ENCODE results near the gene WDR11.

WDR11 gene

GRCh38 chr10:120873741-120874140 is 22.6 kb downstream of the WDR11 start:
- Histone ChIP-seq H3K4me3 (ENCODE audit: low read length) (no peak overlapping the region), H3K4me2 (ENCODE audit: low read depth, low read length) (no peak overlapping the region), H3K9me2 (replicated peaks; ENCODE audit: insufficient read depth, low read length) (no peaks in the 10 kb centered on the region), H2AFZ (ENCODE audit: low read length) (no peak overlapping the region), H3K36me3 (replicated peaks; ENCODE audit: insufficient read depth, low read length) (peaks cover 9% of the 10 kb centered on the region; the same call in 1 of the 2 replicates), H3K9ac (ENCODE audit: low read length) (no peak overlapping the region), H3K27ac (ENCODE audit: low read length) (no peak overlapping the region), H3F3A (ENCODE audit: insufficient read depth, low read length) (no peaks in the 10 kb centered on the region), H3K27me3 (replicated peaks; ENCODE audit: insufficient read depth, low read length) (no peaks in the 10 kb centered on the region), H3K4me1 (ENCODE audit: low read length) (no peaks in the 10 kb centered on the region), H4K20me1 (ENCODE audit: insufficient read depth, low read length) (no peaks in the 10 kb centered on the region), H3K79me2 (ENCODE audit: low read length) (no peaks in the 10 kb centered on the region), H3K9me3 (replicated peaks; ENCODE audit: insufficient read depth, low read length) (no peaks in the 10 kb centered on the region)
- no peak for TF ChIP-seq EZH2 (optimal IDR thresholded peaks at IDR 0.05; ENCODE audit: low read depth, low read length)
- TF ChIP-seq CTCF (IDR thresholded peaks at IDR 0.05; ENCODE audit: low read length): no peak
- TF ChIP-seq EZH2phosphoT487 (IDR thresholded peaks at IDR 0.05; ENCODE audit: low read length): no peak
- no peak for DNase-seq

- H3K79me2 ChIP-seq (ENCODE audit: low read length): no peaks in the 10 kb centered on the region
- no peak overlapping the region for H3K4me3 ChIP-seq (ENCODE audit: low read length)
- no peak overlapping the region for H3K27ac ChIP-seq (ENCODE audit: low read length)
- no peak overlapping the region for H2AFZ ChIP-seq (ENCODE audit: low read length)
- H3K4me2 ChIP-seq (ENCODE audit: low read depth, low read length): no peak overlapping the region
- no peaks in the 10 kb centered on the region for H3K27me3 ChIP-seq (replicated peaks; ENCODE audit: insufficient read depth, low read length)
- TF ChIP-seq EZH2phosphoT487 (IDR thresholded peaks at IDR 0.05; ENCODE audit: low read length) (no peak), EZH2 (optimal IDR thresholded peaks at IDR 0.05; ENCODE audit: low read depth, low read length) (no peak), CTCF (IDR thresholded peaks at IDR 0.05; ENCODE audit: low read length) (no peak)
- no peaks in the 10 kb centered on the region for H3K9me2 ChIP-seq (replicated peaks; ENCODE audit: insufficient read depth, low read length)
- H3K9me3 ChIP-seq (replicated peaks; ENCODE audit: insufficient read depth, low read length): no peaks in the 10 kb centered on the region
- H3K9ac ChIP-seq (ENCODE audit: low read length): no peak overlapping the region
- no peaks in the 10 kb centered on the region; the same call in none of the 2 replicates for H3K36me3 ChIP-seq (replicated peaks; ENCODE audit: insufficient read depth, low read length)
- no peak for DNase-seq
- H3K4me1 ChIP-seq (ENCODE audit: low read length): no peaks in the 10 kb centered on the region
- H4K20me1 ChIP-seq (ENCODE audit: insufficient read depth, low read length): no peaks in the 10 kb centered on the region
- H3F3A ChIP-seq (ENCODE audit: insufficient read depth, low read length): no peaks in the 10 kb centered on the region
Observed at GRCh38 chr10:120883071-120883470, 31.9 kb downstream of the WDR11 start.

GRCh38 chr10:120887482-120887881 is 36.3 kb downstream of the WDR11 start:
- Histone ChIP-seq H3K9me2 (replicated peaks; ENCODE audit: insufficient read depth, low read length) (no peaks in the 10 kb centered on the region), H3K79me2 (ENCODE audit: low read length) (no peaks in the 10 kb centered on the region), H3K27ac (ENCODE audit: low read length) (no peak overlapping the region), H3K36me3 (replicated peaks; ENCODE audit: insufficient read depth, low read length) (no peaks in the 10 kb centered on the region; the same call in none of the 2 replicates), H3K4me2 (ENCODE audit: low read depth, low read length) (no peak overlapping the region), H2AFZ (ENCODE audit: low read length) (no peak overlapping the region), H3K9me3 (replicated peaks; ENCODE audit: insufficient read depth, low read length) (no peaks in the 10 kb centered on the region), H3K9ac (ENCODE audit: low read length) (no peak overlapping the region), H3K4me1 (ENCODE audit: low read length) (no peaks in the 10 kb centered on the region), H3K4me3 (ENCODE audit: low read length) (no peak overlapping the region), H3F3A (ENCODE audit: insufficient read depth, low read length) (no peaks in the 10 kb centered on the region), H3K27me3 (replicated peaks; ENCODE audit: insufficient read depth, low read length) (no peaks in the 10 kb centered on the region), H4K20me1 (ENCODE audit: insufficient read depth, low read length) (no peaks in the 10 kb centered on the region)
- no peak for DNase-seq
- TF ChIP-seq CTCF (IDR thresholded peaks at IDR 0.05; ENCODE audit: low read length) (no peak), EZH2 (optimal IDR thresholded peaks at IDR 0.05; ENCODE audit: low read depth, low read length) (no peak), EZH2phosphoT487 (IDR thresholded peaks at IDR 0.05; ENCODE audit: low read length) (no peak)

Measured in MM.1S (cell line).